ENCODE data around the gene ZBTB7C. TPM values are rescaled to one million over a fixed set of nuclear protein-coding genes. Genes with fewer than 3 reads are reported as not detected.

ZBTB7C gene
- polyA plus RNA-seq, 1 of the 3 experiments (the other 2 are of a cell fraction): 0.05 TPM

- CTCF ChIA-PET: interaction anchor here (0.9 to 20.7 kb wide), 13 partner anchors 9 to 405 kb away, joined by 3 to 333 read pairs (median 3); no protein-coding TSS in a partner anchor
- no peaks in the 10 kb centered on the region for H4K20me1 ChIP-seq (ENCODE audit: insufficient read depth)
Observed at GRCh38 chr18:48038636-48039035, 370.5 kb downstream of the ZBTB7C start.

More at GRCh38 chr18:48038636-48039035, 370.5 kb downstream of the ZBTB7C start:
- peak overlapping the region in 1 of 2 experiments; percentile 100; a peak in 2 of 4 replicates for H3K27ac ChIP-seq (ENCODE audit: low read depth in 2 of 2, low read length in 1 of 2)
- no peaks in the 10 kb centered on the region for H3K79me2 ChIP-seq (ENCODE audit: insufficient read depth)
- no peaks in the 10 kb centered on the region for H3K9me3 ChIP-seq
- POLR2A ChIA-PET: no interaction called here
- no peak overlapping the region for H3K9ac ChIP-seq
- 87% methylated on average over 6 of the region's 6 CpGs for WGBS (ENCODE audit: low lambda C conversion rate)
- H2AFZ ChIP-seq (ENCODE audit: low read depth): no peak overlapping the region
- no peak for DNase-seq
- H3K36me3 ChIP-seq (replicated peaks in 1 of 2; ENCODE audit: control insufficient read depth in 1 of 2, insufficient read depth in 2 of 2, low read length in 1 of 2): no peaks in the 10 kb centered on the region
- H3K27me3 ChIP-seq (ENCODE audit: insufficient read depth): no peaks in the 10 kb centered on the region
- no peak for TF ChIP-seq USF1 (IDR thresholded peaks at IDR 0.05; ENCODE audit: borderline replicate concordance, low read depth)
- TF ChIP-seq USF2 (IDR thresholded peaks at IDR 0.05; ENCODE audit: borderline replicate concordance, low read depth, low read length): no peak
- no peak for TF ChIP-seq CTCF (IDR thresholded peaks at IDR 0.05)
- TF ChIP-seq TEAD4 (IDR thresholded peaks at IDR 0.05; ENCODE audit: borderline replicate concordance, insufficient read depth): no peak
- no peak for TF ChIP-seq RCOR1 (IDR thresholded peaks at IDR 0.05; ENCODE audit: low read length)
- TF ChIP-seq RAD21 (IDR thresholded peaks at IDR 0.05; ENCODE audit: low read length): no peak
- no peak for TF ChIP-seq MXI1 (IDR thresholded peaks at IDR 0.05; ENCODE audit: low read depth, low read length)
- TF ChIP-seq EP300 (IDR thresholded peaks at IDR 0.05; ENCODE audit: borderline replicate concordance in 1 of 2, low read depth in 1 of 2, low read length in 1 of 2): no peak
- no peak for TF ChIP-seq NFIC (IDR thresholded peaks at IDR 0.05; ENCODE audit: borderline replicate concordance)
- no peak for TF ChIP-seq GABPA (IDR thresholded peaks at IDR 0.05; ENCODE audit: low read depth)
- TF ChIP-seq RFX5 (IDR thresholded peaks at IDR 0.05; ENCODE audit: low read length): no peak
- TF ChIP-seq REST (IDR thresholded peaks at IDR 0.05; ENCODE audit: low read depth, low read length): no peak
- no peak for TF ChIP-seq POLR2AphosphoS5 (IDR thresholded peaks at IDR 0.05; ENCODE audit: low read depth, low read length)
- no peak for TF ChIP-seq ELF1 (IDR thresholded peaks at IDR 0.05)
- TF ChIP-seq IRF3 (IDR thresholded peaks at IDR 0.05; ENCODE audit: low read depth, low read length): no peak
- TF ChIP-seq FOSL2 (IDR thresholded peaks at IDR 0.05; ENCODE audit: borderline replicate concordance, low read depth): no peak
- TF ChIP-seq FOXM1 (IDR thresholded peaks at IDR 0.05; ENCODE audit: low read depth): no peak
- no peak for TF ChIP-seq FOXJ3 (CRISPR knock-in tag; IDR thresholded peaks at IDR 0.05)
- TF ChIP-seq TAF1 (IDR thresholded peaks at IDR 0.05; ENCODE audit: borderline replicate concordance, low read depth, low read length): no peak
- H3K4me3 ChIP-seq (ENCODE audit: low read depth in 2 of 2, low read length in 1 of 2): no peak overlapping the region
- peaks cover 0 to 64% of the 10 kb centered on the region in 2 experiments; a peak in 1 of 4 replicates for H3K4me1 ChIP-seq (ENCODE audit: control insufficient read depth in 1 of 2, insufficient read depth in 2 of 2, low read depth in 1 of 2, low read length in 1 of 2)
- H3K4me2 ChIP-seq: no peak overlapping the region
- no peaks in the 10 kb centered on the region for H3K9me2 ChIP-seq
- no peaks in the 10 kb centered on the region for H3F3A ChIP-seq (replicated peaks; ENCODE audit: insufficient read depth)

Data from SK-N-SH (cell line).